ENCODE data around the gene DCAF7. TPM values are rescaled to one million over a fixed set of nuclear protein-coding genes. Genes with fewer than 3 reads are reported as not detected.

The DCAF7 gene
- total and polyA plus RNA-seq, 5 donors from 2014 or later: 41.0 to 89.4 (median 68.2) TPM

DNA sequence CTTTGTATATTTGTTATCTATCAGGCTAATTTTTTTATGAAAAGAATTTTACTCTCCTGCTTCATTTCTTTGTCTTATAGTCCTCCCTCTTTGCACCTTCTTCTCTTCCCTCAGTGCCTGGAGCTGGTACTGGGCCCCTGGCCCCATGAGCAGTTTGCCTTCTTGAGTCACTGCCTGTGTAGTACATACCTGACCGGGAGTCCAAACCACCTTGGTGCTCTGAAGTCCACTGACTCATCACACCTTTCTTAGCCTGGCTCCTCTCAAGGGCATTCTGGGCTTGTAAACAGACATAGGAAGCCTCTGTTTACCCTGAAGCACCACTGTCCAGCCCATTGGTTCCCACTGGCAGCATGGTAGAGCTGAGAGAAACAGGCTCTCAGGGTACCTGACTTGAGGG is 39.4 kb downstream of the DCAF7 start:
- no peaks in the 10 kb centered on the region for H3K27me3 ChIP-seq (ENCODE audit: control insufficient read depth, insufficient read depth, low read length)
- peaks cover 67% of the 10 kb centered on the region for H3K36me3 ChIP-seq (ENCODE audit: control insufficient read depth, insufficient read depth, low read length)
- Mint-ChIP-seq H3K4me3 (no peak overlapping the region), H3K36me3 (peaks cover 53% of the 10 kb centered on the region), H3K27me3 (no peaks in the 10 kb centered on the region), H3K4me1 (peaks cover 0 to 5% (median 0%) of the 10 kb centered on the region in 4 donors), H3K9me3 (no peaks in the 10 kb centered on the region), H3K27ac (no peak overlapping the region)
- ATAC-seq (ENCODE audit: low read depth in 2 of 2) (no peak), DNase-seq (no peak)
- H3K4me3 ChIP-seq (ENCODE audit: low read depth, low read length): no peak overlapping the region
- no peak overlapping the region for H3K27ac ChIP-seq (ENCODE audit: insufficient read depth, low read length, poor library complexity, severe bottlenecking)
- H3K9me3 ChIP-seq (ENCODE audit: control insufficient read depth in 2 of 2, low read length in 2 of 2): no peaks in the 10 kb centered on the region
- H3K4me1 ChIP-seq (ENCODE audit: control insufficient read depth, insufficient read depth, low read length, poor library complexity, severe bottlenecking): peaks cover 7% of the 10 kb centered on the region

DNA sequence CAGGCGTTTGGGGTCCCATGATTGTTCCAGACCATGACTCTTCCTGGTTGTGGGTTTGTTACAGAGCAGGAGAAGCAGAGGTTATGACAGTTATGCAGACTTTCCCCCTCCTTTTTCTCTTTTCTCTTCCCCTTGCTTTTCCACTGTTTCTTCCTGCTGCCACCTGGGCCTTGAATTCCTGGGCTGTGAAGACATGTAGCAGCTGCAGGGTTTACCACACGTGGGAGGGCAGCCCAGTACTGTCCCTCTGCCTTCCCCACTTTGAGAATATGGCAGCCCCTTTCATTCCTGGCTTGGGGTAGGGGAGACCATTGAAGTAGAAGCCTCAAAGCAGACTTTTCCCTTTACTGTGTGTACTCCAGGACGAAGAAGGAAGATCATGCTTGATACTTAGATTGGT is 42.5 kb downstream of the DCAF7 start:
- H3K27me3 ChIP-seq (ENCODE audit: control insufficient read depth, insufficient read depth, low read length): no peaks in the 10 kb centered on the region
- H3K27ac ChIP-seq (ENCODE audit: insufficient read depth, low read length, poor library complexity, severe bottlenecking): no peak overlapping the region
- H3K9me3 ChIP-seq (ENCODE audit: control insufficient read depth in 2 of 2, low read length in 2 of 2): no peaks in the 10 kb centered on the region
- Mint-ChIP-seq H3K9me3 (no peaks in the 10 kb centered on the region), H3K36me3 (peaks cover 37% of the 10 kb centered on the region), H3K4me3 (no peak overlapping the region), H3K27me3 (no peaks in the 10 kb centered on the region), H3K4me1 (peaks cover 0 to 14% (median 9%) of the 10 kb centered on the region in 4 donors), H3K27ac (peak overlapping the region in 1 of 3 donors; percentile 12)
- ATAC-seq (ENCODE audit: low read depth in 2 of 2) (no peak), DNase-seq (no peak)
- no peak overlapping the region for H3K4me3 ChIP-seq (ENCODE audit: low read depth, low read length)
- peaks cover 9% of the 10 kb centered on the region for H3K4me1 ChIP-seq (ENCODE audit: control insufficient read depth, insufficient read depth, low read length, poor library complexity, severe bottlenecking)
- H3K36me3 ChIP-seq (ENCODE audit: control insufficient read depth, insufficient read depth, low read length): peaks cover 47% of the 10 kb centered on the region

DNA sequence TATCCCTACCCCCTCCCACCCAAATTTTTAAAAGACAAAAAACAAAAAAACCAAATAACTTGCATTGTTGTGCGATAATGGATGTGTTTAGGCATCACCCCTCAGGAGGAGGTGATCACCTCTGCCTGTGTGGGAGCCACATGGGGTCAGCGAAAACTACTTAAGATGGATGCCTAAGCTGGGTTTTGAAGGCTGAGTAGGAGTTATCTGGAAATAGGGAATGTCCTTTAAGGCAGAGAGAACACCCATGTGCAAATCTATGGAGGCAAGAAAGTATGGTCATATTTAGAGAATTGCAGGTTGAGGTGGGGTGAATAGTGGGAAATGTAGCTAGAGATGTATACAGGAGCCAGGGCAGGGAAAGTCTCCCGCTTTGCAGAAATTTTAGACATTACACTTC is 44.9 kb downstream of the DCAF7 start:
- peaks cover 19% of the 10 kb centered on the region for H3K36me3 Mint-ChIP-seq
- no peaks in the 10 kb centered on the region for H3K27me3 Mint-ChIP-seq
- peaks cover 9 to 25% (median 24%) of the 10 kb centered on the region in 4 donors for H3K4me1 Mint-ChIP-seq
- Histone ChIP-seq H3K27me3 (ENCODE audit: control insufficient read depth, insufficient read depth, low read length) (no peaks in the 10 kb centered on the region), H3K4me3 (ENCODE audit: low read depth, low read length) (no peak overlapping the region), H3K36me3 (ENCODE audit: control insufficient read depth, insufficient read depth, low read length) (peaks cover 25% of the 10 kb centered on the region), H3K27ac (ENCODE audit: insufficient read depth, low read length, poor library complexity, severe bottlenecking) (no peak overlapping the region), H3K4me1 (ENCODE audit: control insufficient read depth, insufficient read depth, low read length, poor library complexity, severe bottlenecking) (peaks cover 21% of the 10 kb centered on the region), H3K9me3 (ENCODE audit: control insufficient read depth in 2 of 2, low read length in 2 of 2) (no peaks in the 10 kb centered on the region)
- no peak for ATAC-seq (ENCODE audit: low read depth in 2 of 2)
- peak overlapping the region in 1 of 3 donors; percentile 86 for H3K27ac Mint-ChIP-seq
- H3K4me3 Mint-ChIP-seq: peak overlapping the region in 1 of 4 donors; percentile 63
- DNase-seq: no peak
- H3K9me3 Mint-ChIP-seq: no peaks in the 10 kb centered on the region

DNA sequence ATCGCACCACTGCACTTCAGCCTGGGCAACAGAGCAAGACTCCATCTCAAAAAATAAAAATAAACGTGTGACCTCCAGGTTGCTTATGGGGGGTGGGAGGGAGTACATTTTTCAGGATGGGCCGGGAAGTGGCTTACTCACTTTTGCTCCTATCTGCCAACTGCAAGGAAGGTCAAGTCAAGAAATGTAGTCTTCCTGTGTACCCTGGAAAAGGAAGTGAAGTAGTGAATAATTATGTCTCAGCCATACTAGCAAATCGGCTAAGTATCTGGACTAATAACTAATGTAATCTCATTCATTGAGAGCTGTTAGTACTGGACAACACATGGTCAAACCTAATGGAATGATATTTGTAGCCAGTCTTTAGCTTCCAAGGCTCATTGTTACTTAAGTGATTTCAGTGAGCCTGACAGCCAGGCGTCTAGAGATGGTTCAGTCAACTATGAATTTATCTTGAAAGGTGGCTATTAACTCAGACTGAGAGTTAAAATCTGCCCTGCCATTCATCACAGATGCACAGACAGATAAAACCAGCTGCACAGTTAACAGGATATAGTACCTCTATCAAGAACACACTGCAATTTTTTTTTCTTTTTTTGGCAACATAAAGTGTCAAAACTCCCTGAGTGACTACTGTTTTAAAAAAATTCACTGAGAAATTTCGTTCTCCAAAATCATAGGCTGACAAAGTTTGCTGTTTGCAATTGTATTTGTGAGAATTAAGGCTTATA is 46.7 kb downstream of the DCAF7 start:
- no peaks in the 10 kb centered on the region for H3K9me3 Mint-ChIP-seq
- DNase-seq (peak in 1 of 3 donors; percentile 47), ATAC-seq (ENCODE audit: low read depth in 2 of 2) (peak in 1 of 2 donors; percentile 34)
- H3K36me3 Mint-ChIP-seq: peaks cover 4% of the 10 kb centered on the region
- no peak overlapping the region for H3K4me3 ChIP-seq (ENCODE audit: low read depth, low read length)
- peaks cover 35% of the 10 kb centered on the region for H3K4me1 ChIP-seq (ENCODE audit: control insufficient read depth, insufficient read depth, low read length, poor library complexity, severe bottlenecking)
- H3K36me3 ChIP-seq (ENCODE audit: control insufficient read depth, insufficient read depth, low read length): peaks cover 8% of the 10 kb centered on the region
- H3K27ac Mint-ChIP-seq: peak overlapping the region; percentile 12 to 59 (median 42)
- no peaks in the 10 kb centered on the region for H3K27me3 ChIP-seq (ENCODE audit: control insufficient read depth, insufficient read depth, low read length)
- peaks cover 17 to 39% (median 37%) of the 10 kb centered on the region in 4 donors for H3K4me1 Mint-ChIP-seq
- H3K27ac ChIP-seq (ENCODE audit: insufficient read depth, low read length, poor library complexity, severe bottlenecking): no peak overlapping the region
- H3K27me3 Mint-ChIP-seq: no peaks in the 10 kb centered on the region
- H3K9me3 ChIP-seq (ENCODE audit: control insufficient read depth in 2 of 2, low read length in 2 of 2): no peaks in the 10 kb centered on the region
- H3K4me3 Mint-ChIP-seq: peak overlapping the region in 1 of 4 donors; percentile 66

DNA sequence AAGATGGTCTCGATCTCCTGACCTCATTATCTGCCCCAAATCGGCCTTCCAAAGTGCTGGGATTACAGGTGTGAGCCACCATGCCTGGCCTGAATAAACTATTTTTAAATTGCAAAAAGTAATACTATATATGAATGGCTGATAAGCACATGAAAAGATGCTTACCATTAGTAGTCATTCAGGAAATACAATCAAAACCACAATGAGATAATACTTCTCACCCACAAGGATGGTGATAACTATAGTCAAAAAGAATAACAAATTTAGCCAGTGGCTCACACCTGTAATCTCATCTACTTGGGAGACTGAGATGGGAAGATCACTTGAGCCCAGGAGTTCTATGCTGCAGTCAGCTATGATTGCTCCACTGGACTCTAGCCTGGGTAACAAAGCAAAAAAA is 48.0 kb downstream of the DCAF7 start:
- ATAC-seq (ENCODE audit: low read depth in 2 of 2) (no peak), DNase-seq (peak in 1 of 3 donors; percentile 12)
- peak overlapping the region in 1 of 3 donors; percentile 76 for H3K27ac Mint-ChIP-seq
- no peaks in the 10 kb centered on the region for H3K27me3 Mint-ChIP-seq
- H3K9me3 Mint-ChIP-seq: no peaks in the 10 kb centered on the region
- Histone ChIP-seq H3K36me3 (ENCODE audit: control insufficient read depth, insufficient read depth, low read length) (peaks cover 2% of the 10 kb centered on the region), H3K9me3 (ENCODE audit: control insufficient read depth in 2 of 2, low read length in 2 of 2) (no peaks in the 10 kb centered on the region), H3K4me1 (ENCODE audit: control insufficient read depth, insufficient read depth, low read length, poor library complexity, severe bottlenecking) (peaks cover 39% of the 10 kb centered on the region), H3K4me3 (ENCODE audit: low read depth, low read length) (no peak overlapping the region), H3K27me3 (ENCODE audit: control insufficient read depth, insufficient read depth, low read length) (no peaks in the 10 kb centered on the region), H3K27ac (ENCODE audit: insufficient read depth, low read length, poor library complexity, severe bottlenecking) (no peak overlapping the region)
- H3K4me3 Mint-ChIP-seq: peak overlapping the region in 3 of 4 donors; percentile 6 to 85 (median 57)
- no peaks in the 10 kb centered on the region for H3K36me3 Mint-ChIP-seq
- peaks cover 18 to 43% (median 37%) of the 10 kb centered on the region in 4 donors for H3K4me1 Mint-ChIP-seq

DNA sequence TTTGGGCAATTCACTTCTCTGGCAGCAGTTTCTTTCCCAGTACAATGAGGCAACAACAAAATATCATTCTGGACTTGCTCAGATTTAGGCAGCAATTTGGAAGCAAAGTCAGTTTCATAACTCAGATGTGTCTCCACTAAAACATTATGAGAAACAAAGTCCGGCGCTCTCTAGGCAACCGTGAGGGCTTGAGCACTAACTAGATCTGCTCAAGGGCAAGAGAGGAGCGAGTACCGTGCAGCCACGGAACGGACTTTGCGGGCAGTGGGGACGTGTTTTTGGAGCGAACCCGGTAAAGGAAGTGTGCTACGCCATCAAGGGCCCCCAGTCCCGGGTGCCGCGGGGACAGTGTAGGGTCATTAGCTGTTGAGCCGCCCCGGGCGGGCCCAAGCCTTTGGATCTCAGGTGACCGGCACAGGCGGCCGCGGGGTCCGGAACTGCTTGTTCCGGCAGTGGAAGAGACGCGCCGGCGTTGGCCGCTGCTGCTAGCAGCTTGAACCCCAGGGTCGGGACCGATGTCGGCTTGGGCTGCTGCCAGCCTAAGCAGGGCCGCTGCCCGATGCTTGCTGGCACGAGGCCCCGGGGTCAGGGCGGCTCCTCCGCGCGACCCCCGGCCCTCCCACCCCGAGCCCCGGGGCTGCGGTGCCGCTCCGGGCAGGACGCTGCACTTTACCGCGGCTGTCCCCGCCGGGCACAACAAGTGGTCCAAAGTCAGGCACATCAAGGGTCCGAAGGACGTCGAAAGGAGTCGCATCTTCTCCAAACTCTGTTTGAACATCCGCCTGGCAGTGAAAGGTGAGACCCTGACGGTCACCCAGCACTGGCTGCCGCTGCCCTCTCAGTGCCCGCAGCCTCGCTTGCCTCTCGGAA is 50.5 kb downstream of the DCAF7 start, which contains the start of gene TACO1:
TACO1 (plus strand) TSS at position 327 of the 870 bp plus-strand sequence; CDS start at position 516, 189 bp downstream.
- Histone ChIP-seq H3K27ac (ENCODE audit: insufficient read depth, low read length, poor library complexity, severe bottlenecking) (peak within 1 kb of the TSS; percentile 66), H3K27me3 (ENCODE audit: control insufficient read depth, insufficient read depth, low read length) (no peaks in the 10 kb centered on the region), H3K4me3 (ENCODE audit: low read depth, low read length) (peak within 1 kb of the TSS; percentile 83), H3K4me1 (ENCODE audit: control insufficient read depth, insufficient read depth, low read length, poor library complexity, severe bottlenecking) (peaks cover 39% of the 10 kb centered on the region), H3K36me3 (ENCODE audit: control insufficient read depth, insufficient read depth, low read length) (peaks cover 16% of the 10 kb centered on the region), H3K9me3 (ENCODE audit: control insufficient read depth in 2 of 2, low read length in 2 of 2) (no peaks in the 10 kb centered on the region)
- H3K27me3 Mint-ChIP-seq: no peaks in the 10 kb centered on the region
- peaks cover 20 to 44% (median 35%) of the 10 kb centered on the region in 4 donors for H3K4me1 Mint-ChIP-seq
- peaks cover 9% of the 10 kb centered on the region for H3K36me3 Mint-ChIP-seq
- H3K27ac Mint-ChIP-seq: peak within 1 kb of the TSS; percentile 93 to 97 (median 96)
- DNase-seq: peak; percentile 53 to 87 (median 75)
- ATAC-seq (ENCODE audit: low read depth in 2 of 2): peak; percentile 85 to 92
- peak within 1 kb of the TSS; percentile 95 to 99 (median 96) for H3K4me3 Mint-ChIP-seq
- no peaks in the 10 kb centered on the region for H3K9me3 Mint-ChIP-seq

DNA sequence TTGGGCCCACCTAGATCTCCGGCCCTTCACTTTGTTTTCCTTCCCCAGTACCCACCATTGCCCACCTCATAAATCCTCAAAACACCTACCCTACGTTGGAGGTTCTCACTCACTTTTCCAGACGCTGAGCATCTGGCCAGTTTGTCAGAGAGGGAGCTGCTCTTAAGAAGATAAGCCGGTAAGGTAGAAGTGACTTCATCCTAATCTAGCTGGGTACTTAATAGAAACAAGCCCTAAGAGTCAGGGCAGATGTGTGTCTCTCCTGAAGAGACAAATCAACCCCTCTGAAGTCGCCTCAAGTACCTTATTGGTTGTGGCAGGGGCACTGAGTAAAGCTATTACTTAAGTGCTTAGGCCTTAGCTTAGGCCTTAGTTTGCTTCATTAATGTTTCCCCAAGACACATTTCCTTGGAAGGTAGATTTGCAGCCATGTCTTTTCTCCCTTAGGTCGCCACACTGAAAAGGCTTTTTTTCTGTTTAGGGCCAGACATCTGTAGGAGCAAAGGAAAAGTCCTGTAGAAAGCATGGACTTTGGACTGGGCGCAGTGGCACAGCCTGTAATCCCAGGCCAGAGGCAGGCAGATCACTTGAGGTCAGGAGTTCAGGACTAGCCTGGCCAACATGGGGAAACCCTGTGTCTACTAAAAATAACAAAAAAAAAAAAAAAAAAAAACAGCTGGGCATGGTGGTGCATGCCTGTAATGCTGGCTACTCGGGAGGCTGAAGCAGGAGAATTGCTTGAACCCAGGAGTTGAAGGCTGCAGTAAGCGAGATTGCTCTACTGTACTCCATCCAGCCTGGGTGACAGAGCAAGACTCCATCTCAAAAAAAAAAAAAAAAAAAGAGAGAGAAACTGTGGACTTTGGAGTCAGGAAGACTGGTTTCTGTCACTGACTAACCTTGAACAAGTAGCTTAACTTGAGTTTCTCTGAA is 51.4 kb downstream of the DCAF7 start:
- Histone ChIP-seq H3K4me1 (ENCODE audit: control insufficient read depth, insufficient read depth, low read length, poor library complexity, severe bottlenecking) (peaks cover 39% of the 10 kb centered on the region), H3K27ac (ENCODE audit: insufficient read depth, low read length, poor library complexity, severe bottlenecking) (peak overlapping the region; percentile 66), H3K36me3 (ENCODE audit: control insufficient read depth, insufficient read depth, low read length) (peaks cover 25% of the 10 kb centered on the region), H3K9me3 (ENCODE audit: control insufficient read depth in 2 of 2, low read length in 2 of 2) (no peaks in the 10 kb centered on the region), H3K4me3 (ENCODE audit: low read depth, low read length) (peak overlapping the region; percentile 81), H3K27me3 (ENCODE audit: control insufficient read depth, insufficient read depth, low read length) (no peaks in the 10 kb centered on the region)
- Mint-ChIP-seq H3K4me1 (peaks cover 20 to 46% (median 35%) of the 10 kb centered on the region in 4 donors), H3K36me3 (peaks cover 15% of the 10 kb centered on the region), H3K9me3 (no peaks in the 10 kb centered on the region), H3K4me3 (peak overlapping the region; percentile 95 to 99 (median 96)), H3K27me3 (no peaks in the 10 kb centered on the region), H3K27ac (peak overlapping the region; percentile 93 to 97 (median 96))
- peak in 1 of 3 donors; percentile 33 for DNase-seq
- no peak for ATAC-seq (ENCODE audit: low read depth in 2 of 2)

Measured in CD4-positive, CD25-positive, alpha-beta regulatory T cell (primary cell).